HepG2 (cell line): Measurements from ENCODE around the gene UPF3A.

Source experiments
- FIP1L1 ChIP-seq: fragments of 200-400 bp; formaldehyde crosslinking; IDR thresholded peaks from 2 replicates; pipeline ENCODE4 v1.6.1; 2018; ENCODE audit warnings: low read depth, mild to moderate bottlenecking, low read length, moderate library complexity, borderline replicate concordance; ENCODE audit not compliant: insufficient read depth
- RELA ChIP-seq: sonication (generic); formaldehyde crosslinking; IDR thresholded peaks from 2 replicates; pipeline ENCODE4 v1.4.0; 2020; ENCODE audit warnings: missing genetic modification reagents
- ZFP1 ChIP-seq: IDR thresholded peaks from 2 replicates; pipeline ENCODE4 v1.6.1; 2016

GRCh38 chr13:114264886-114265611 lies 16.4 kb upstream of the UPF3A start:
- TF ChIP-seq ZFP1 (CRISPR knock-in tag) (no peak), RELA (CRISPR knock-in tag) (no peak), FIP1L1 (no peak)
